Measurements from ENCODE around the gene SLC35E3.

DNA sequence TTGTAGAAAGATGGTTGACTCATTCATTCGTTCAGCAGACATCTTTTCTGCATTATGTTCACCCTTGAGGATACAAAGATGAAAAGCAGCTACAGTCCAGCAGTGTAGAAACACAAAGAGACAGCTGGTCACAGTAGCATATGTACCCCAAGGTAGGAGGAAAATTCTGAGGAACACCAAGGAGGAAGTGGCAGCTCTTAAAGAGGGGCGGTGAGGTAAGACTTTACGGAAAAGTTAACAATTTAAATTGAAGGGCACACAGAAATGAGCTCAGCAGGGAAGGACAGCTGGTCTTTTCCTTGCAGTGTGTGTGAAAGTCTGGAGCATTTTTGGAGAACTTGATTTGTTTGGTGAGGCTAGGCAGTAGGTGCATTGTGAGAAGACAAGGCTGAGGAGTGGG, 3.5 kb downstream of the SLC35E3 start:
- TF ChIP-seq, protein P1, sequence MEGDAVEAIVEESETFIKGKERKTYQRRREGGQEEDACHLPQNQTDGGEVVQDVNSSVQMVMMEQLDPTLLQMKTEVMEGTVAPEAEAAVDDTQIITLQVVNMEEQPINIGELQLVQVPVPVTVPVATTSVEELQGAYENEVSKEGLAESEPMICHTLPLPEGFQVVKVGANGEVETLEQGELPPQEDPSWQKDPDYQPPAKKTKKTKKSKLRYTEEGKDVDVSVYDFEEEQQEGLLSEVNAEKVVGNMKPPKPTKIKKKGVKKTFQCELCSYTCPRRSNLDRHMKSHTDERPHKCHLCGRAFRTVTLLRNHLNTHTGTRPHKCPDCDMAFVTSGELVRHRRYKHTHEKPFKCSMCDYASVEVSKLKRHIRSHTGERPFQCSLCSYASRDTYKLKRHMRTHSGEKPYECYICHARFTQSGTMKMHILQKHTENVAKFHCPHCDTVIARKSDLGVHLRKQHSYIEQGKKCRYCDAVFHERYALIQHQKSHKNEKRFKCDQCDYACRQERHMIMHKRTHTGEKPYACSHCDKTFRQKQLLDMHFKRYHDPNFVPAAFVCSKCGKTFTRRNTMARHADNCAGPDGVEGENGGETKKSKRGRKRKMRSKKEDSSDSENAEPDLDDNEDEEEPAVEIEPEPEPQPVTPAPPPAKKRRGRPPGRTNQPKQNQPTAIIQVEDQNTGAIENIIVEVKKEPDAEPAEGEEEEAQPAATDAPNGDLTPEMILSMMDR (conservative IDR thresholded peaks at IDR 0.05; ENCODE audit: low read length) = no peak
- TF ChIP-seq EZH2phosphoT487 (IDR thresholded peaks at IDR 0.05; ENCODE audit: borderline replicate concordance, low read depth, low read length) = no peak
